SU-DHL-6 (cell line): Measurements from ENCODE around the gene GPR107.

Experiments used
- H2AFZ ChIP-seq: fragments of 200-600 bp; sonication (generic); 2 replicates; pipeline ENCODE4 v1.6.1; 2014; ENCODE audit warnings: low read depth, mild to moderate bottlenecking, moderate library complexity, mixed read lengths, antibody characterized with exemption, low read length; ENCODE audit not compliant: severe bottlenecking
- H3F3A ChIP-seq: fragments of 200-600 bp; shearing (Covaris generic); 2 replicates; pipeline ENCODE4 v1.6.0; 2016; ENCODE audit warnings: antibody characterized with exemption, mild to moderate bottlenecking; ENCODE audit not compliant: insufficient read depth
- H3K27ac ChIP-seq: fragments of 200-600 bp; sonication (generic); 2 replicates; pipeline ENCODE4 v1.5.1; 2016; ENCODE audit warnings: low read depth, mild to moderate bottlenecking, low read length, moderate library complexity, mixed read lengths
- H3K27me3 ChIP-seq: fragments of 200-600 bp; sonication (generic), shearing (Covaris generic); 2 replicates; pipeline ENCODE4 v1.6.0; 2014; ENCODE audit warnings: mild to moderate bottlenecking, low read length
- H3K36me3 ChIP-seq: fragments of 200-600 bp; sonication (generic); 2 replicates; pipeline ENCODE4 v1.6.1; 2014; ENCODE audit warnings: mild to moderate bottlenecking, low read length, mixed read lengths
- H3K4me2 ChIP-seq: fragments of 300-600, 200-600 bp; shearing (Covaris generic), sonication (generic); 2 replicates; pipeline ENCODE4 v1.6.0; 2014; ENCODE audit warnings: low read length, low read depth, mild to moderate bottlenecking; ENCODE audit not compliant: poor library complexity, severe bottlenecking
- H3K4me3 ChIP-seq: fragments of 200-600 bp; sonication (generic); 2 replicates; pipeline ENCODE4 v1.5.1; 2014; ENCODE audit warnings: antibody characterized with exemption, low read length, mild to moderate bottlenecking, mixed read lengths; ENCODE audit not compliant: insufficient read depth, poor library complexity, severe bottlenecking
- H3K79me2 ChIP-seq: fragments of 200-600 bp; sonication (generic); 2 replicates; pipeline ENCODE4 v1.6.1; 2014; ENCODE audit warnings: mild to moderate bottlenecking, low read length, moderate library complexity; ENCODE audit not compliant: insufficient read depth
- H3K9ac ChIP-seq: fragments of 200-600 bp; sonication (generic); 2 replicates; pipeline ENCODE4 v1.7.0; 2014; ENCODE audit warnings: mild to moderate bottlenecking, low read length
- H3K9me2 ChIP-seq: fragments of 200-600 bp; sonication (generic); replicated peaks from 2 replicates; pipeline ENCODE4 v1.6.1; 2014; ENCODE audit warnings: low read length; ENCODE audit not compliant: insufficient read depth
- H3K9me3 ChIP-seq: fragments of 200-600 bp; sonication (generic); 2 replicates; pipeline ENCODE4 v1.6.1; 2014; ENCODE audit warnings: low read length, mixed read lengths; ENCODE audit not compliant: insufficient read depth
- H4K20me1 ChIP-seq: fragments of 200-600 bp; sonication (generic); 2 replicates; pipeline ENCODE4 v1.6.1; 2014; ENCODE audit warnings: low read depth, mild to moderate bottlenecking, antibody characterized with exemption, low read length, moderate library complexity, mixed read lengths
- CTCF ChIP-seq: fragments of 200-600 bp; sonication (generic); IDR thresholded peaks from one replicate; pipeline ENCODE4 v1.5.1; 2017; ENCODE audit warnings: antibody characterized with exemption, mild to moderate bottlenecking, low read length, moderate library complexity; ENCODE audit not compliant: insufficient read depth, poor library complexity, severe bottlenecking
- EZH2phosphoT487 ChIP-seq: fragments of 200-600 bp; sonication (generic), shearing (Covaris generic); conservative IDR thresholded peaks from 2 replicates; pipeline ENCODE4 v1.6.1; 2018; ENCODE audit warnings: mild to moderate bottlenecking, antibody characterized with exemption, low read length, moderate library complexity, mixed read lengths

Gene GPR107

GRCh38 chr9:130119519-130120298, 66.0 kb downstream of the GPR107 start:
- H3K9ac ChIP-seq: no peak overlapping the region
- H3K79me2 ChIP-seq: no peaks in the 10 kb centered on the region
- no peak overlapping the region for H3K4me2 ChIP-seq
- H4K20me1 ChIP-seq: no peaks in the 10 kb centered on the region
- H3F3A ChIP-seq: peaks cover 14% of the 10 kb centered on the region
- TF ChIP-seq EZH2phosphoT487 (no peak), CTCF (no peak)
- H3K36me3 ChIP-seq: no peaks in the 10 kb centered on the region
- H3K9me2 ChIP-seq: no peaks in the 10 kb centered on the region
- no peak overlapping the region for H3K27ac ChIP-seq
- H2AFZ ChIP-seq: no peak overlapping the region
- H3K4me3 ChIP-seq: no peak overlapping the region
- H3K9me3 ChIP-seq: no peaks in the 10 kb centered on the region
- no peaks in the 10 kb centered on the region for H3K27me3 ChIP-seq

GRCh38 chr9:130120299-130120587, 66.5 kb downstream of the GPR107 start:
- Histone ChIP-seq H3K79me2 (no peaks in the 10 kb centered on the region), H3K4me3 (no peak overlapping the region), H3K27me3 (no peaks in the 10 kb centered on the region), H4K20me1 (no peaks in the 10 kb centered on the region), H3K9ac (no peak overlapping the region), H2AFZ (no peak overlapping the region), H3K4me2 (no peak overlapping the region), H3K9me3 (no peaks in the 10 kb centered on the region), H3F3A (peaks cover 14% of the 10 kb centered on the region), H3K36me3 (no peaks in the 10 kb centered on the region), H3K9me2 (no peaks in the 10 kb centered on the region), H3K27ac (no peak overlapping the region)
- TF ChIP-seq CTCF: no peak
- no peak for TF ChIP-seq EZH2phosphoT487

GRCh38 chr9:130120832-130121231, 67.1 kb downstream of the GPR107 start:
- Histone ChIP-seq H4K20me1 (no peaks in the 10 kb centered on the region), H3K4me2 (no peak overlapping the region), H3K9ac (no peak overlapping the region), H2AFZ (no peak overlapping the region), H3K4me3 (no peak overlapping the region), H3K27ac (no peak overlapping the region), H3F3A (peaks cover 14% of the 10 kb centered on the region), H3K27me3 (no peaks in the 10 kb centered on the region), H3K9me2 (no peaks in the 10 kb centered on the region), H3K79me2 (no peaks in the 10 kb centered on the region), H3K36me3 (no peaks in the 10 kb centered on the region), H3K9me3 (no peaks in the 10 kb centered on the region)
- TF ChIP-seq CTCF (no peak), EZH2phosphoT487 (no peak)
